NB4 (cell line): ENCODE measurements around the gene PCARE.

Experiments
- DNase-seq: peaks from one replicate; pipeline ENCODE4 v3.0.0; 2010; ENCODE audit warnings: low read depth
- H3K4me3 ChIP-seq: one replicate; pipeline ENCODE4 v1.5.1; 2011; ENCODE audit warnings: mild to moderate bottlenecking, low read depth, low read length, moderate library complexity
- MYC ChIP-seq: IDR thresholded peaks from 2 replicates; pipeline ENCODE4 v1.6.1; 2011; ENCODE audit warnings: low read depth, low read length
- POLR2A ChIP-seq: IDR thresholded peaks from 2 replicates; pipeline ENCODE4 v1.6.1; 2011; ENCODE audit warnings: mild to moderate bottlenecking; ENCODE audit not compliant: insufficient read length; ENCODE audit errors: extremely low read depth
- TF ChIP-seq, protein P1 (sequence below): IDR thresholded peaks from one replicate; pipeline ENCODE4 v1.5.1; 2012; ENCODE audit warnings: low read depth, low read length
- TF ChIP-seq, protein P2 (sequence below): IDR thresholded peaks from 2 replicates; pipeline ENCODE4 v1.6.1; 2011; ENCODE audit warnings: low read depth, low read length

Gene PCARE

DNA sequence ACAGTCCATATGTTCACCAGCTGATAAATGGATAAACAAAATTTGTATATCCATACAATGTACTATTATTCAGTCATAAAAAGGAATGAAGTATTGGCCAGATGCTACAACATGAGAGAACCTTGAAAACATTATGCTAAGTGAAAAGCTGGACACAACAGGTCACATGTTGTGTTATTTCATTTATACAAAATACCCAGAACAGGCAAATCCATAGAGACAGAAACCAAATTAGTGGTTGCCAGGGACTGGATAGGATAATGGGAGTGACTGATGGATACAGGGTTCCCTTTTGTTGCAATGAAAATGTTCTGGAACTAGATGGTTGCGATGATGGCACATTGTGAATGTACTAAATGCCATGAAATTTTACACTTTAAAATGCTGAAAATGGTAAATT is 10.2 kb upstream of the PCARE start:
- DNase-seq: no peak
- H3K4me3 ChIP-seq: no peak overlapping the region
- TF ChIP-seq MYC (no peak), POLR2A (no peak)
- TF ChIP-seq, protein P1, sequence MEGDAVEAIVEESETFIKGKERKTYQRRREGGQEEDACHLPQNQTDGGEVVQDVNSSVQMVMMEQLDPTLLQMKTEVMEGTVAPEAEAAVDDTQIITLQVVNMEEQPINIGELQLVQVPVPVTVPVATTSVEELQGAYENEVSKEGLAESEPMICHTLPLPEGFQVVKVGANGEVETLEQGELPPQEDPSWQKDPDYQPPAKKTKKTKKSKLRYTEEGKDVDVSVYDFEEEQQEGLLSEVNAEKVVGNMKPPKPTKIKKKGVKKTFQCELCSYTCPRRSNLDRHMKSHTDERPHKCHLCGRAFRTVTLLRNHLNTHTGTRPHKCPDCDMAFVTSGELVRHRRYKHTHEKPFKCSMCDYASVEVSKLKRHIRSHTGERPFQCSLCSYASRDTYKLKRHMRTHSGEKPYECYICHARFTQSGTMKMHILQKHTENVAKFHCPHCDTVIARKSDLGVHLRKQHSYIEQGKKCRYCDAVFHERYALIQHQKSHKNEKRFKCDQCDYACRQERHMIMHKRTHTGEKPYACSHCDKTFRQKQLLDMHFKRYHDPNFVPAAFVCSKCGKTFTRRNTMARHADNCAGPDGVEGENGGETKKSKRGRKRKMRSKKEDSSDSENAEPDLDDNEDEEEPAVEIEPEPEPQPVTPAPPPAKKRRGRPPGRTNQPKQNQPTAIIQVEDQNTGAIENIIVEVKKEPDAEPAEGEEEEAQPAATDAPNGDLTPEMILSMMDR: no peak
- TF ChIP-seq, protein P2, sequence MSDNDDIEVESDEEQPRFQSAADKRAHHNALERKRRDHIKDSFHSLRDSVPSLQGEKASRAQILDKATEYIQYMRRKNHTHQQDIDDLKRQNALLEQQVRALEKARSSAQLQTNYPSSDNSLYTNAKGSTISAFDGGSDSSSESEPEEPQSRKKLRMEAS: no peak

DNA sequence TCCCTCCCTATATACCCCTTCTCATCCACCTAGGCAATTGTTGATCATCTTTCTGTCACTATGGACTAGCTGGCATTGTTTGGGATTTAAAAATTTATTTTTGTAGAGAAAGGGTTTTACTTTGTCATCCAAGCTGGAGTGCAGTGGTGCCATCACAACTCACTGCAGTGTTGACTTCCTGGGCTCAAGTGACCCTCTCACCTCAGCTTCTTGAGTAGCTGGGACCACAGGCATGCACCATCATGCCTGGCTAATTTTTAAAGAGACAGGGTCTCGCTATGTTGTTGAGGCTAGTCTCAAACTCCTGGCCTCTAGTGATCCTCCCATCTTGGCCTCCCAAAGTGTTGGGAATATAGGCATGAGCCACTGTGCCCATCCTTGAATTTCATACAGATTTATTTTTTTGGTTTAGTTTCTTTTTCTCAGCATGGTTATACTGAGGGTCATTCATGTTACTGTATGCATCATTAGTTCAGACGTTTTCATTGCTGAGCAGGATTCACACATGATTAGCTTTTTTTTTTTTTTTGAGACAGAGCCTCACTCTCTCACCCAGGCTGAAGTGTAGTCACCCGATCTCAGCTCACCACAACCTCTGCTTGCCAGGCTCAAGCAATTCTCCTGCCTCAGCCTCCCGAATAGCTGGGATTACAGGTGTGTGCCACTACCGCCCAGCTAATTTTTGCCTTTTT is 8.6 kb upstream of the PCARE start:
- TF ChIP-seq, protein P1: no peak
- TF ChIP-seq MYC (no peak), POLR2A (no peak)
- TF ChIP-seq, protein P2: no peak
- H3K4me3 ChIP-seq: no peak overlapping the region
- DNase-seq: no peak

DNA sequence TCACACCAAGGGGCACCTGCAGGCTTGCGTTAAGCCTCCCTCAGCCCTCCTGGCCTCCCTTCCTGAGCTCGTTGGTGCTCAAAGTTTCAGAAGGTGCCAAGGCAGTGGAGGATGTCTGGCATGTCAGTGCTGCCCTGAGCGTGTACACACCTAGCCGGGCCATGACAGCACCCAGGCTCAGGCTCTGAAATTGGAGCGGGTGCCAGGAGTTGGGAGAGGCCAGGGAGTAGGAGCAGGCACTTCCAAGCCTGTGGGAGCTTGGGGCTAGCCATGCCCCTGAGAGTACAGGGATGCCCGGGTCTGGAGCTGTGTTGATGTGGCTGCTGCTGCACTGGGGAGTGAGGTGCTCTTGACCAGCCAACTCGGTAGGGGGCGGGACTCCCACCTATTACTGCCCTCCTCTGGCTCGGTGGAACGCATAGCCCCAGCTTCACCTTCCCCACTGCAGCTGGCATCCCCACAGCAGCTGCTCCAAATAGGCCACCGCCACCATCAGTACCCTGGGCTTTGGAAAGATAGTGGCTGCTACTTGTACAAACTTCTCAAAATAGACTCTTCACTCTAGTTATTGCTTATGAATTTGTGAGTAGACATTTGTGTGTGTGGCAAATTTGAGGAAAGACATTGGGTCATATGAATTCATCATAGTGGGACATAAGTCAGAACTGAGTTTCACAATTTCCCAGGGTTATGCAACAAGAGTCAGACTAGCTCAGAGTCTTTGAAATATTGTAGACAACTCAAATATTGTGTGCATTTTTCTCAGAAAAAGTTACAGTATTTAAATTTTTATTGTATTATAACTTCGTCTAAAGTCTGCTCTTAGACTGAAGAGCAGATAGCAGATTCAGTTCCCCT is 6.8 kb upstream of the PCARE start:
- DNase-seq: peak; percentile 68
- H3K4me3 ChIP-seq: no peak overlapping the region
- no peak for TF ChIP-seq MYC
- TF ChIP-seq, protein P2: no peak
- no peak for TF ChIP-seq POLR2A
- TF ChIP-seq, protein P1: no peak

DNA sequence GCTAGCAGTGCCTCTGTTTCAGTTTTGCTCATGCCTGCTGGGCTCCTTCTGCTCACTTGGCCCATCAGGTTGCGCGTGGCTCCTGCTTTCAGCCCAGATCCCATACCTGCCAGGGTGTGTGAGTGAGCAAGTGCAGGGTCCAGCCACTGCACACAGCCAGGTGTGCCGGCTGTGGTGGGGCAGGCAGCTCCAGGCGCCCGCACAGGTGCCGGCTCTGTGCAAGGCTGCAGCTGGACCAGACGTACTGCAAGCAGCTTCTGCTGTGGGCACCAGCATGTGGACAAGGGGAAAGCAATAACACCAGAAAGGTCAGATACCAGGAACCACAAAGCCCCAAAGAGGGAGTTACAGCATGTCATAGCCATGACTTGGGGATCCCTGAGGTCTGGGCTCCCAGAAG is 5.6 kb upstream of the PCARE start:
- TF ChIP-seq POLR2A: no peak
- TF ChIP-seq, protein P1: no peak
- TF ChIP-seq, protein P2: no peak
- no peak for TF ChIP-seq MYC
- H3K4me3 ChIP-seq: no peak overlapping the region
- no peak for DNase-seq

DNA sequence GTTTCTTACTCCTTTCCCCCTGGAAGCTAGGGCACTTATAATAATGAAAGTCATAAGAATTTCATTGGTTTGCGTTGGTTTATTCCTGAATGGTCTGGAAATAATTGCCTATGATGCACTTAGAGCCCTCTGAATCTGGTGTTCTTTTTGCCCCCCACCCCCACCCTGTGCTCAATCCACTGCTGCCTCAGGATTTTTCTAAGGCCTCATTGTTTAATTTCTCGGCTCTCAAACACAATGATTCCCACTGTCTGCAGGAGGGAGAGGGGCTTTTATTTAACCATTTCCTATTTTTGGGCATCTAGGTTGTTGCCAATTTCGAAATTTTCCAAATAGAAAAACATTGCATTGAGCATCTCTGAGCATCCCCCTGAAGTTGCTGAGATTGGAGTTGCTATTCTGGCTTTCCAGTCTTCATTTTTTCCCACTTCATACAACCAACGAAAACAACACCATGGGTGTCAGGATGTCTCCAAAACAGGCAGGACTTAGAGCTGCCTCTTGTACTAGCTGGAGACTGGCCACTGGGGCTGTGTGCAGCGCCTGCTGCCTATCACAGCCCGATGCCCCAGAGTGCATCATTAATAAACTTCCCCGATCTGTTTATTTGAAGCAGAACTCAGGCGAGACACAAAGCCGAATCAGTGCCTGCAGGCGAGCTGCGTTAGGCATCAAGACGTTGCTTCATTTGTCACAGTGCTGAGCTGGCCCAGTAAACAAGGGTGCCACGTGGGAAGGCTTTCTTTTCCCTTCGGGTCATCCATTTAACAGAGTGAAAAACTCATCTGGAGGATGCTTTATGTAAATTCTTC is 1.8 kb upstream of the PCARE start:
- TF ChIP-seq, protein P1: no peak
- TF ChIP-seq, protein P2: no peak
- TF ChIP-seq POLR2A (no peak), MYC (no peak)
- no peak overlapping the region for H3K4me3 ChIP-seq
- DNase-seq: no peak
